Thyroid gland (tissue), 4 donors: ENCODE results near the gene HECW1.

Source experiments
- CTCF ChIP-seq, 6 experiments: fragments of 200-600 bp in 3 of 6; fragments of 450-650 bp in 3 of 6; sonication (generic) in 3 of 6; IDR thresholded peaks; one replicate each; pipeline ENCODE4 v1.5.1; 2016 to 2019; ENCODE audit warnings: antibody characterized with exemption in 6 of 6, mild to moderate bottlenecking in 2 of 6, inconsistent platforms in 1 of 6, moderate library complexity in 1 of 6
- POLR2A ChIP-seq, 2 donors: fragments of 450-650 bp; IDR thresholded peaks; one replicate each; pipeline ENCODE4 v1.6.1; 2017; ENCODE audit warnings: antibody characterized with exemption in 2 of 2, mild to moderate bottlenecking in 2 of 2, moderate library complexity in 1 of 2

GRCh38 chr7:43114458-43114780, 2.0 kb downstream of the HECW1 start:
- TF ChIP-seq POLR2A (IDR thresholded peaks at IDR 0.05) (no peak), CTCF (IDR thresholded peaks at IDR 0.05) (no peak)
